Vagina (tissue), 2 donors: ENCODE measurements around the gene ADGRV1.

Experiments
- POLR2A ChIP-seq, 2 donors: fragments of 450-650 bp; IDR thresholded peaks; one replicate each; pipeline ENCODE4 v1.6.1; 2017; ENCODE audit warnings: antibody characterized with exemption in 2 of 2, mild to moderate bottlenecking in 2 of 2, moderate library complexity in 2 of 2
- POLR2AphosphoS5 ChIP-seq, 2 donors: sonication (generic); formaldehyde crosslinking; IDR thresholded peaks; one replicate each; pipeline ENCODE4 v1.9.0; 2017; ENCODE audit warnings: antibody characterized with exemption in 2 of 2, mild to moderate bottlenecking in 2 of 2, low read depth in 1 of 2; ENCODE audit not compliant: insufficient read depth in 1 of 2
- TF ChIP-seq, protein P1 (sequence below), 3 experiments: fragments of 450-650 bp in 2 of 3; fragments of 200-600 bp in 1 of 3; sonication (generic) in 1 of 3; IDR thresholded peaks; one replicate each; pipeline ENCODE4 v1.5.1; 2017 to 2019; ENCODE audit warnings: antibody characterized with exemption in 3 of 3, mild to moderate bottlenecking in 2 of 3, moderate library complexity in 2 of 3

DNA sequence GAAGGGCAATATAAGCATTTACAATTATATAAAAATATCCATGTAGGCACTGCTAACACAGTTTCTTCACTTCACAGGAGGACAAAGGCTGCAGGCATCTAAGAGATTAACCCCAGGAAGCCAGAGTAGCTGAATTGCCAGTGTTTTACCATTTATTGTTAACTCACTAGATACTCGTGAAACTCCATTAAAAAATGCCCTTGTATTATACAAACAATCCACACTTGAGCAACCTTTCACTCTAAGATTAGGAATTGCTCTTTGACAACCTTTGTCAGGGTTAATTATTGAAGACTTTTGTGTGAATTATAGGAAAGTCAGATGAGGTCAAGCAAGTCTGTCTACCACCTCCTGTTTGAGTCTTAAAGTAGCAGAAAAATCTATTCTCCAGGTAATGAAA lies 317.8 kb downstream of the ADGRV1 start:
- TF ChIP-seq POLR2A (IDR thresholded peaks at IDR 0.05) (no peak), POLR2AphosphoS5 (IDR thresholded peaks at IDR 0.05; ENCODE audit: insufficient read depth in 1 of 2, low read depth in 1 of 2) (no peak)
- TF ChIP-seq, protein P1, sequence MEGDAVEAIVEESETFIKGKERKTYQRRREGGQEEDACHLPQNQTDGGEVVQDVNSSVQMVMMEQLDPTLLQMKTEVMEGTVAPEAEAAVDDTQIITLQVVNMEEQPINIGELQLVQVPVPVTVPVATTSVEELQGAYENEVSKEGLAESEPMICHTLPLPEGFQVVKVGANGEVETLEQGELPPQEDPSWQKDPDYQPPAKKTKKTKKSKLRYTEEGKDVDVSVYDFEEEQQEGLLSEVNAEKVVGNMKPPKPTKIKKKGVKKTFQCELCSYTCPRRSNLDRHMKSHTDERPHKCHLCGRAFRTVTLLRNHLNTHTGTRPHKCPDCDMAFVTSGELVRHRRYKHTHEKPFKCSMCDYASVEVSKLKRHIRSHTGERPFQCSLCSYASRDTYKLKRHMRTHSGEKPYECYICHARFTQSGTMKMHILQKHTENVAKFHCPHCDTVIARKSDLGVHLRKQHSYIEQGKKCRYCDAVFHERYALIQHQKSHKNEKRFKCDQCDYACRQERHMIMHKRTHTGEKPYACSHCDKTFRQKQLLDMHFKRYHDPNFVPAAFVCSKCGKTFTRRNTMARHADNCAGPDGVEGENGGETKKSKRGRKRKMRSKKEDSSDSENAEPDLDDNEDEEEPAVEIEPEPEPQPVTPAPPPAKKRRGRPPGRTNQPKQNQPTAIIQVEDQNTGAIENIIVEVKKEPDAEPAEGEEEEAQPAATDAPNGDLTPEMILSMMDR (IDR thresholded peaks at IDR 0.05), result no peak
